Epithelial cell of prostate (primary cell): ENCODE data around the gene NRXN3.
"Not testable (repeated sequence)": the region's sequence is repeated elsewhere in the genome, so short reads cannot be mapped to it uniquely, and the experiment has no call there.

Source experiments
- DNase-seq: peaks from one replicate; pipeline ENCODE4 v3.0.0-alpha.2; 2011; ENCODE audit warnings: low read depth, low spot score
- H3K27ac ChIP-seq: fragments of 450-650 bp; 2 replicates; pipeline ENCODE4 v1.5.1; 2017; ENCODE audit warnings: mild to moderate bottlenecking

NRXN3 gene

DNA sequence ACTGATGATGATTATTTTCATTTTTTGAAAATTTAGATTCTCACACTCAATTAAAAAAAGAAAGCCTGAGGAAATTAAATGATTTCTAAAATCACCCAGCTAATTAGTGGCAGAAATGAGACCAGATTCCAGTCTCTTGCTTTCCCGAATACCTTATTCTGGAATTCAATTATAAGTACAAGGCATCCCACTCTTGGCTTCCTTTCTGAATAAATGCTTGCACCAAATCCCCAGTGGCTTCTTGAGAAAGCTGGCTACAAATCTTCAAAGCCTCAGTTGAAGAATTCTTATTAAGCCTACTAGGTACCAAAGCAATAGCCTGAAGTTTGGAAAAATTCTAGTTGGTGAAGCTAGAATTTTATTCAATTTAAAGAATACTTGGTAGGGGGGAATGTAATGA is 1564.5 kb downstream of the NRXN3 start:
- H3K27ac ChIP-seq: no peak overlapping the region
- DNase-seq: no peak

DNA sequence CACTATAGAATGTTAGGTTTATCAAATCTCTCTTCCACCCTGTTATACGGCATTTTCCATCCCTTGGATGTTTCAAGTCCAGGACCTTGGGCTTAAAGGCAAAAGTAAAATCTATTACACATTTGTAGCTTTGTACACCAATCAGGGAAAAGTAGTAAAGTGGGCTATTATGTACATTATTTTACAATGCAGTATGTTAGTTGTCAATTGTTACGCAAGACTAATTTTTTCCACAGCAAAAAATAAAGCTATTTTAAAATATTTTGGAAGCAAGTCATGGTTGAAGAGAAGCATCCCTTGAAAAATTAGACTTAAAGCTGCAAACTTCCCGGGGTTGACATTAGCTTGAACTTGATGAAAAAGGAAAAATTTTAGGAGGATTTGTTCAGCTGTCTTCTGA is 1564.9 kb downstream of the NRXN3 start:
- no peak overlapping the region for H3K27ac ChIP-seq
- no peak for DNase-seq

DNA sequence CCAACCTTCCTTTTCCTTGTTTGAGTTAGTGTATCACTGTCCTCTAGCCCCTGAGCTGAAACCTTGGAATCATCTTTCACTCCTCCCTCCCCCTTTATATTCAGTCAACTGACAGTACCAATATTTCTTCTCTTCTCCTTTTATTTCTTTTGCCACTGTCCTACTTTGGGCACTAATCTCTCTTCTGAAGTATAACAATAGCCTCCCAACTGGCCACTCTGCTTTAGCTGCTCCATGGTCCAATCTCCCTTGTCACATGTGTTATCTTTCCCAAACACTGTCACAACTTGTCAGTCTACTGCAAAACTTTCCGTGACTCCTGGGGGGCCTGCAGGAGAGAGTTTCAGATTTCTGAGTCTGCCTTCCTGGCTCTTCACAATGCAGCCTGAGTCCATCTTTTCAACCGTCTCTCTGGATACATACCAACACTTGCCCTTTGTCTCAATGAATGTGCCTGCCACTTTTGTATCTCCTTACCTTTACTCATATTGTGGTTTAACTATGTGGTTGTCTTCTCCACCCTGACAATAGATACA is 1570.0 kb downstream of the NRXN3 start:
- no peak overlapping the region for H3K27ac ChIP-seq
- no peak for DNase-seq

DNA sequence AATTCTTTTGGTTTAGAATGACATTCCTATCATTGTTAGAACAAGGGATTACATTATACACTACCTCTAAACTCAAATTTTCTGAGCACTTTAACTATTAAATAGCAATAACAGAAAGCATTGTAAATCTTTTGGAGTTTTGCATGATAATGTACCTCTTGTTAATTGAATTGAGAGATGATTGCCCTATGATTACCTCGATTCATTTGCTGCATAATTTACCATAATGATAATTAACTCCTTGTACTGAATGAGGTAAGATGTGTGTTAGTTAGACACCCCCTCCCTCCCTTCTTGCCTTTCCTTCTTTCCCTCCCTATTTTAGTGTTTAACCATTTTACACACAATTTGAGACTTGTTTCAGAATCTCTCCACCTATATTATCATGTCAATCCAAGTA is 1572.0 kb downstream of the NRXN3 start:
- no peak for DNase-seq
- H3K27ac ChIP-seq: no peak overlapping the region

DNA sequence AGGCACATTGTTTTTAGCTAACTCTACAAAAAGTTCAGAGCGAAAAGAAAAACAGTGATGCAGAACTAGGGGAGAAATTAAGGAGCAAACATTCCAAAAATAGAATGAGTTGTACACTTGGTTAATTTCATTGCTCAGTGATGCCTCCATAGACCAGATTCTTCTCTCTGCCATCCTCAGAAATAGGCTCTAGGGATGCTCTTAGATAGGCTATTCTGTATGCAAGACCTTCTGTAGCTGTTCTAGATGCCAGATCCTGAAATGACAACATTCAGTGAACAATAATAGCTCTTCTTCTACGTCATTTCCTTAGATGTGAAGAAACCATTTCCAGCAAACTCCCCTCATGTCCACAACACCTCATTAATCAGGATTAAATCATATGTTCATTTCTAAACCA is 1574.9 kb downstream of the NRXN3 start:
- H3K27ac ChIP-seq: no peak overlapping the region
- DNase-seq: no peak

DNA sequence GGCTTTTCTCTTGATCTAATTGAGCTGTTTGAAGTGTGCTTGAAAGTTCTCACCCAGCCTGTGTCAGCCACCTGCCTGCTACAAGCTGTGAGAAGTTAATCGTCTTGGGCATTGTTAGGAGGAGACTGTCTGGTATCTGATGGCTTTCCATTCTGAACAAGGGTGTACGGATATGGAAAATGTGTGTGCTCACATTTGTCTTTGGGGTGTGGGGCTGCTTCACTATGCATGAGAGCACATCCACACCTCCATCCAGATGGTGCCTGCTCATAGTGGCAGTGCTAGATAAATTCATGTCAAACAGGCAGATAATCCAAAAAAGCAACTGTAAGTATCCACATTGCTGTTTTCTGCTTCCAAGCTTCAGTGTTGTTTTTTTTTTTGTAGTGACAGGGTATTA is 1578.9 kb downstream of the NRXN3 start:
- no peak for DNase-seq
- H3K27ac ChIP-seq: no peak overlapping the region

DNA sequence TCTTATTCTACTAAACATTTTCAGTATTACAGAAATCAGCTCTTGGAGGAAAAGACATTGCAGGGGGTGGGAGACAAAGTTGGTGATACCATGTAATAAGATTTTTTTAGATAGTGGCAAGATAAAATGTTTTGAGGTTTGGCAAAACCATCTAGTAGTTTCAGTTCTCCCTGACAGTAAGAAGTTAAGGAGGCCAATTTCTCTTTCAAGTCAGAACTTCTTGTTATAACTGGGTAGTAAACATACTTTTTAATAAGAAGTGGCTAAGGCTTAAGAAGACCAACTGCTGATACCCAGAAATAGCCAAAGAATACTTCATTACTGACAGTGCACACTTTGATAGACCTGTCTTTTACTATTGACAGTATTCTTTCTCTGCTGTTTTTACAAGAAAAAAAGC is 1588.8 kb downstream of the NRXN3 start:
- no peak for DNase-seq
- H3K27ac ChIP-seq: no peak overlapping the region

DNA sequence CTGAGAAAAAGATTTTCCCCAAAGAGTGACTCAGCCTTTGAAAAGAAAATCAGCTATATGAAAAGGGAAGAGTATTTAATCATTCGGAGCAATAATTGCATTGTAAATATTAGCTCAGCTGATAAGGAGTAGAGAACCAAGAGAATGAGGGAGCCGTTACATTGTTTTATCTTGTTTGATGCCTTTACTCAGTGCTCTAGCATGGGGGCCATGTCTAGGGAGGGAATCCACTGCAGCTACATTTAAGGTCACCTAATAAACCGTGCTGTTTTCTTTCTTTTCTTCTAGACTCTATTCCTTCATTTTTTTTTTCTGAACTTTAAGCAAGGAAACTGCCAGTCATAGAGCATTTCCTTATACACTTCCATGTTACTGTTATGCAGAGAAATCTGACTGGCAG is 1594.2 kb downstream of the NRXN3 start:
- no peak overlapping the region for H3K27ac ChIP-seq

DNA sequence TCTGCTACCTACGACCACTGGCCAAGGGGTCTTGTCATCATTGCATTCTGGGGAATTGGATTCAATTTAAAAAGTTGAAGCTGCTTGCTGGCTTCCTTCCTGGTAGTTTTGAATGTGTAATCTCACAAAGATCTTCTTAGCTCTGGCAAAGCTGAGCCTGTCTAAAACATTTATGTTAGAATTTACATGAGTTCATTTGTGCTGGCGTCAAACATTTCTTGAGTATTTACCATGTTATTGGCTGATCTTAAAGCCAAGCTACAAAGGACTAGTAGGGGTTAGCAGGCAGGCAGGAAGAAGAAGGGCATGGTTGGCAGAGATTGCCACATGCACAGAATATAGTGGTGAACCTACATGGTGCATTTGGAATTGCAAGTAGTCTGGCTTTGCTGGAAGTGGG is 1596.3 kb downstream of the NRXN3 start:
- no peak overlapping the region for H3K27ac ChIP-seq
- DNase-seq: no peak

More for the DNA sequence above, 1594.2 kb downstream of the NRXN3 start:
- no peak for DNase-seq

DNA sequence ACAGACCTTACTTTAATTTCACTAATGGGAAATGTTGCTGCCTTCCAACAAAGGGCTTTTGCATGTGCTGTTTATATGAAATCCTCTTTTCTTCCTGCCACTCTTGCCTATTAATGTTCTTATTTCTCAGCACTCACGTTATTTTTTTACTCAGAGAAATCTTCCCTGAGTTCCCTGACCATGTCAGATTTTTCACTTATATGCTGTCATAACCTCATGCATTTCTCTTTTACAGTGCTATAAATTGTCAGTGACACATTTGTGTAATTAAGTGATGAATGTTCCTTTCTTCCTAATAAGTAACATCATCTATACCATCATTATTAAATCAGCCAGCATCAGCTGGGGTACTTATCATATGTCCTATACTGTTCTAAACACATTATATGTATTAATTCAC is 1597.1 kb downstream of the NRXN3 start:
- DNase-seq: no peak
- H3K27ac ChIP-seq: no peak overlapping the region

DNA sequence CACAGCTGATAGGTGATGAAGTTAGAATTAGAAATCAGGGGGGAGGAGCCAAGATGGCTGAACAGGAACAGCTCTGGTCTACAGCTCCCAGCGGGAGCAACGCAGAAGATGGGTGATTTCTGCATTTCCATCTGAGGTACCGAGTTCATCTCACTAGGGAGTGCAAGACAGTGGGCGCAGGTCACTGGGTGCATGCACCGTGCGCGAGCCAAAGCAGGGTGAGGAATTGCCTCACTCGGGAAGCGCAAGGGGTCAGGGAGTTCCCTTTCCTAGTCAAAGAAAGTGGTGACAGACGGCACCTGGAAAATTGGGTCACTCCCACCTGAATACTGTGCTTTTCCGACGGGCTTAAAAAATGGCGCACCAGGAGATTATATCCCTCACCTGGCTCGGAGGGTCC is 1597.5 kb downstream of the NRXN3 start:
- not testable (repeated sequence) for H3K27ac ChIP-seq, DNase-seq

DNA sequence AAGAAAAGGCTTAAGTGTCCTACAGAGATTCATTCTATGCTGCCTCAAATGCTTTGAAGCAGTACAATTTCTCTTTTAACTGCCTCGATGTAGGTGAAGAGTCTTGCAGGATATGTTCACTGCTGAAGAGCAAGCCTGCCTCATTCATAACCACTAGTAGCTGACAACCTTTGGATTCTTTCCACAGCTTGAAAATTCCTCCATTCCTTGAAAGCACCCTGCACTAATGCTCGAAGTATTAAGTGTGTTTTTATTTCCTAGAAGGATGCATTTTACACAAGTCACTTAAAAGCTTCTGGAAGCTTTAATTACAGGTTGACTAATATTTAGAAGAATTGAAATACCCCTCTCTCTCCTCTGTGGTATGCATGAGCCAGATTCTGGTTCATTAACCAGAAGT is 1611.7 kb downstream of the NRXN3 start:
- DNase-seq: no peak
- H3K27ac ChIP-seq: no peak overlapping the region

DNA sequence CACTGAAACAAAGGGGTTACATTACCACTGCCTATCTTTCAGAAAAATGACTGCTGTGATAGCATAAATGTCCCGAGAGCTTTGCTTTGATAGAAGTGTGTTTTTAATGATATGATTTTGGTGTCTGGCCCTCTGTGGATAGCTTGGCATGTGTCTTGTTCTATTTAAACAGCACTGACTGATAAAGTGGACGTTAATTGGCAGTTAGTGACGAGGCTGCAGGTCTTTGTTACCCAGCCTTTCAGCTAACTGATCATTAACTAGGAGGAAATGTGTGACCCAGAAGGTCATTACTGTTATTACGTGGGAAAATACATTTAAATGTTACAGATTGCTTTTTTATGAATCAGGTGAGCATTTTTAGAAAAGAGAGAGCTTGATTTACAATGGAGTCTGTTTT is 1612.9 kb downstream of the NRXN3 start:
- no peak for DNase-seq
- no peak overlapping the region for H3K27ac ChIP-seq

DNA sequence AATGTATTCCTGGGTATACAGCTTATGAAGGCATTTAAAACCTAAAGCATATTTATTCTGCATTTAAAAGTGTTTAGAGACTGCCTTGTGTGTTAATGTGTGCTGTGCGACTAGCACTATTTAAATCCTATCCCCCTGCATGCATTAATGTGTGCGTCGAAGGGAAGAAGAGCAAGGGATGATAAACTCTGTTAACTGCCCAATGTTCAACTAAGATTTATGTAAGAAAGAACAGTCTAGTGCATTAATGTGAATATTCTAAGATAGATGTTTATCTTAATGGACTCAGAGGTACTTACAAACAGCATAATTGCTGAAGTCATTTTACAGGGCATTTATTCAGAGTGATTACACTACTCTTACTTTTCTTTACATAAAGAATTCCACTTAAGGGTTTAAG is 1616.3 kb downstream of the NRXN3 start:
- H3K27ac ChIP-seq: no peak overlapping the region
- no peak for DNase-seq

DNA sequence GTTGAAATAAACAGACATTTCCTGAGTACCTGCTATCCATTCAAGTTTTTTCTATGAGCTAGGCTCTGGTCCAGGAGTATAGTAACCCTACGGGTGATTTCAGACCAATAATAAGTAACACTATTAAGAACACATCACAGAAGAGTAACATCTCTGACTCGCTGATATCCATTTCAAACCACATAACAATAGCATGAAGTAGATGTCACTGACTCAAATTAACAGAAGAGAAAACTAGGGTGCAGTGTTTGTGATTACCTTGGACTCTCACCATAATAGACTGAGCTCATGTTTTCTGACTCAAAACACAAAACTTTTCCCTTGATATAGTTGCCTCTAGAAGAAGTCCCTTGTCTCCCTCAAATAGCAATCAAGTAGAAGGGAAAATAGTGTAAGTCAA is 1618.2 kb downstream of the NRXN3 start:
- H3K27ac ChIP-seq: no peak overlapping the region
- no peak for DNase-seq

DNA sequence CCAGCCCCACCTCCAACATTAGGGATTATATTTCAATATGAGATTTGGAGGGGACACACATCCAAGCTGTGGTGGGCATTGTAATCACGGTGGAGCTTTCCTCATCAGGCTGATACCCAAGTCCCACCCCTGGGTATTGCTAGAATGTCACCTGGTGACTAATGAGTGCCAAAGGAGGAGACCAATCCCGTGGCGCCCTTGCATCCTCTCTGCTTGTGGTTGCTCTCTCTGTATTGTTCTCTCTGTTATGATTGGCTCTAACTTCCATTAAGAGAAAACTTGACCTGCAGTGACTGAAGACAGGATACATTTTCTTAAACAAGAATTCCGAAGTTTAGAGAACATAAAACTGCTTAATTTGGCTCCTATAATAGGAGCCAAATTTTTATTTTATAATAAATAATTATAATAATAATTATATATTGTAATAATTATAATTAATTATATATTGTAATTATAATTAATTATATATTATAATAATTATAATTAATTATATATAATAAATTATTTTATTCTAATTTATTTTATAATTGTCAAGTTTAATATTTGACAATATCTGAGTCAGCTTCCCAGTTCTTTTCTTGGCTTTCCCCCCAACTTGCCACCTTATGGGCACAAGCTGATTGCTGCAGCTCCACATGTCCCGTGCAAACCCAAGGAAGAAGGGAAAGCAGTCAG is 1621.0 kb downstream of the NRXN3 start:
- no peak for DNase-seq
- no peak overlapping the region for H3K27ac ChIP-seq

DNA sequence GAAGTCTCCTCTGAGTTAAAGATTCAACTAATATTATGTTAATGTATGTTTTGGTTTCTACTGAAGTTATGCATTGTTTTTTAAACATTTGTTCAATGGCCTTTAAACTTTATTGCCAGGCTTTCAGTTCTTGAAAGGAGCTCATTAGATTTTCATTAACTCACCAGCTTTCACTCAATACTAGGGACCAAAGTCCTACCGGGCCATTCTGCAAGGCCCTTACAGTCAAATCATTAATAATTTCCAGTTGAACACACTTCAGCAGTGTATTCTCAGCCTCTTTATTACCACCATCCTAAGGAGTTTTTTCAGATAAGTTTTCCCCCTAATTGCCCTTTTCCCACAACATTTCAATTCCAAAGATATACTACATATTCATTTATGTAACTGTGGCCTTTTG is 1631.9 kb downstream of the NRXN3 start:
- H3K27ac ChIP-seq: no peak overlapping the region
- no peak for DNase-seq

DNA sequence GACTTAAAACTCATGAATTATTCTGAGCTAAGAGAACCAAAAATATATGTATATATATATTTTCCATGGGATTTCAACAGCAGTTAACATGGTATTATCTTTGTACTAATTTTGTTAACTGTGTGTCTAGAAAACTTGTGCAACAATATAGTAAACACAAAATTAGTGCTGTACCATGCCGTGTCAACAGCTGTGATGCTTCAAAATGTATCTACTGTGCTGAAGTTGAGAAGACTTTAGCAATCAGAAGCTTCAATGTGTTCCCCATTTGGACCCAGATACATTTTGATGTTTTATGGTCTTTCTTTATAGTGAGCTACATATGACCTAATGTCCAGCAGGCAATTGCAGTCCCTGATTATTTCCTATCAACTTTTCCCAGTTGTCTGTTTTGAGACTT is 1635.5 kb downstream of the NRXN3 start:
- no peak for DNase-seq
- H3K27ac ChIP-seq: no peak overlapping the region

DNA sequence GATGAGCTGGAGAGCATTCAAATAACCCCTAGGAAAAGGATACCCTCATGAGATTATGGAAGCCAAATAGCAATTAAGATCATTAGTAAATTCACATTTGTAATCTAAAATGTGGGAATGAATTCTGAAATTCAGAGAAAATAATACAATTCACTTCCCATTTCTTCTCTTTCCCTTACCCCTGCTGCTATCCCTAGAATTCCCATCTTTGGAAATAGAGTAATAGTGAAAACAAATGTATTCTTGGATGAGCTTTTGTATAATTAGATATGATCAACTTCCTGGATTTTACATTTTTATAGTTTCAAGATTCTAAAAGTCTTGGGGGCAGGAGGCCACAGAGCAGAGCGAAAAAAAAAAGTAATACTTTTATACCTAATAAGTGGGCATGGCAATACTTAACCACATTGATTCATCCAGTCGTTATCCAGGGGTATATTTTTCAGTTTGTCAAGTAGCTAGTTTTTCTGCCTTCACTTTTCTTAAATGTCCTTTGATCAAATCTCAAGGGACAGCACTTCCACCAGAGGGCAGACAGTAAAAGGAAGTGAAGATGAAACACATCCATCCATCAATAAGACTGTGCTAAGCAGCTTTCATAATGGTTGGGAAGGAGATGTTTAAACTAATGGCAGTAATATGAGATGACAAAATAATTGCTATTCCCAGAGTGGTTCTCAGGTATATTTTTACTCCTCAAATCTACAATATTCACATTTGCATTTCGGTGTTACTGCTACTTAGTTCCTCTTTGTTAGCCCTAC is 1639.9 kb downstream of the NRXN3 start:
- DNase-seq: peak; percentile 5
- no peak overlapping the region for H3K27ac ChIP-seq

DNA sequence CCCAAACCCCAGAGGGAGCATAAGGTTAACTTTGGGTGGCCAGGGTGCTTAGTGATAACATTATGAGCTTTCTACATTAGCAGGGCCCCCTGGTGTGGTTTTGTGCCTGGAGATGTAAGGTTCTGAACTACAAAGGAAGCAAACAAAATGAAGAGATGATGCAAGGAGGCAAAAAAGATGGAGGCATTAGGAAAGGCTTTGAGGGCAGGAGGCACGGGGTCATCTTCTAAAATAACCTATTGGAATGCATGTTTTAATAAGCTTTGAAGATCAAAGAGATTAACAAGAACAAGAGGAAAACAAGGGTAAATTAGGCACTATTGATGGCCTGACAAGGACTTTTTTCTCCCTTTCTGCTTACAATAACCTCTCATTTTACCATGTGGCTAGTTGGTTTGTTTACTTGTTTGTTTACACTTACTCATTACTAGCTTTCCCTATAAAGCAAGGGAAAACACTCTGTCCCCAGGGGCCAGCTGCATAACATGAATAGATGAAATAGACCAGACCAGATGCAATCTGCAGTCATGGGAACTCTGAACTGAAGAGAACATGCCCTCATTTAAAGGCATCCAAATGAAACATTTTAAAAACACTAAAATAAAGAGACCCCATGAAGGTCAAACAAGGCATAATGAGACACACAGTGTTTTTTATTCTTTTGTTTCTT is 1650.8 kb downstream of the NRXN3 start:
- no peak for DNase-seq
- no peak overlapping the region for H3K27ac ChIP-seq

DNA sequence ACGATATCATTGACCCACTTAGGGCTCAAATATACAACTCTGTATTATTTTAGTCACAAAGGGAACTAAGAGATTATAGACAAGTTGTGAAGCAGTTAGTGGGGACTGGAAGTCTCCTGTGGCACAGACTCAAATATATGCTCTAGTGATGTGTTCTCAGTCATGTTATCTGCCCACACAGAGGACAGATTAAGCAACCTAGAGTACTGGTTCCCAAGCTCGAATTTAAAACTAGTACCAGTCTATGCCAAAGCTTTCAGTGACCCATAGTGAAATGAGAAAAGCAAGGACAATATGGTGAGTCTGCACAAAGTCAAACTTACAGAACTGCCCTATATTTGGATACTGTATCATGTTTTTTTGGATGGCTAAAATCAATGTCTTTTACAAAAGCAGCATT is 1651.9 kb downstream of the NRXN3 start:
- H3K27ac ChIP-seq: no peak overlapping the region
- no peak for DNase-seq
